SJSA1 (cell line): ENCODE results near the gene IMPDH1. TPM values are rescaled to one million over a fixed set of nuclear protein-coding genes. Genes with fewer than 3 reads are reported as not detected.
"Not testable (repeated sequence)": the region's sequence is repeated elsewhere in the genome, so short reads cannot be mapped to it uniquely, and the experiment has no call there.

Experiments used
- DNase-seq, 2 experiments: peaks; one replicate each; pipeline ENCODE4 v3.0.0-alpha.2; 2015 to 2020; ENCODE audit warnings: low spot score in 2 of 2, low read depth in 1 of 2
- H3K27ac ChIP-seq: fragments of 250-450 bp; sonication (Bioruptor Pico); 2 replicates; pipeline ENCODE4 v1.5.1; 2020; ENCODE audit warnings: mild to moderate bottlenecking, moderate library complexity
- H3K27me3 ChIP-seq: fragments of 250-450 bp; sonication (Bioruptor Pico); replicated peaks from 2 replicates; pipeline ENCODE4 v1.5.1; 2020; ENCODE audit warnings: mild to moderate bottlenecking, moderate library complexity
- H3K36me3 ChIP-seq: fragments of 250-450 bp; sonication (Bioruptor Pico); 2 replicates; pipeline ENCODE4 v1.5.1; 2020; ENCODE audit warnings: mild to moderate bottlenecking
- H3K4me1 ChIP-seq: fragments of 250-450 bp; sonication (Bioruptor Pico); replicated peaks from 2 replicates; pipeline ENCODE4 v1.6.1; 2021; ENCODE audit warnings: mild to moderate bottlenecking
- H3K4me3 ChIP-seq: fragments of 250-450 bp; sonication (Bioruptor Pico); 2 replicates; pipeline ENCODE4 v1.5.1; 2020; ENCODE audit warnings: mild to moderate bottlenecking
- H3K9me3 ChIP-seq: fragments of 250-450 bp; sonication (Bioruptor Pico); replicated peaks from 2 replicates; pipeline ENCODE4 v1.5.1; 2020; ENCODE audit warnings: mild to moderate bottlenecking
- total RNA-seq: library from RNA; depleted of rRNA; stranded (reverse); fragments of >200 nt; shearing (Covaris generic); gene quantifications from 2 replicates; pipeline ENCODE4 v1.2.3, GENCODE V29; 2014; rRNA removed

IMPDH1 gene
- 53.6 and 54.0 TPM in 2 replicates for total RNA-seq

- Histone ChIP-seq H3K4me1 (peaks cover 19% of the 10 kb centered on the region), H3K36me3 (peaks cover 4% of the 10 kb centered on the region; the same call in 1 of the 2 replicates), H3K27me3 (no peaks in the 10 kb centered on the region; the same call in none of the 2 replicates), H3K9me3 (no peaks in the 10 kb centered on the region), H3K27ac (no peak within 1 kb of the TSS), H3K4me3 (peak within 1 kb of the TSS; percentile 57)
- peak; percentile 87 to 92 for DNase-seq
Measured at GRCh38 chr7:128409596-128410450, at the start of gene IMPDH1. TSS of gene IMPDH1 (minus strand) at chr7:128409982. CDS start at chr7:128409901, 81 bp downstream.

- no peaks in the 10 kb centered on the region for H3K9me3 ChIP-seq
- no peaks in the 10 kb centered on the region for H3K27me3 ChIP-seq
- no peak overlapping the region for H3K4me3 ChIP-seq
- peaks cover 10% of the 10 kb centered on the region; the same call in 1 of the 2 replicates for H3K36me3 ChIP-seq
- DNase-seq = peak; percentile 51 to 58
- H3K4me1 ChIP-seq = peaks cover 18% of the 10 kb centered on the region
- H3K27ac ChIP-seq = no peak overlapping the region
Measured at GRCh38 chr7:128459394-128459878, 49.7 kb upstream of the IMPDH1 start.

GRCh38 chr7:128458956-128459355 lies 49.2 kb upstream of the IMPDH1 start:
- Histone ChIP-seq H3K27ac (no peak overlapping the region), H3K4me1 (peaks cover 22% of the 10 kb centered on the region), H3K4me3 (no peak overlapping the region), H3K27me3 (no peaks in the 10 kb centered on the region), H3K36me3 (peaks cover 10% of the 10 kb centered on the region; the same call in 1 of the 2 replicates), H3K9me3 (no peaks in the 10 kb centered on the region)
- no peak for DNase-seq

- not testable (repeated sequence) for DNase-seq, H3K9me3 ChIP-seq, H3K27ac ChIP-seq, H3K27me3 ChIP-seq, H3K4me3 ChIP-seq, H3K36me3 ChIP-seq
- peaks cover 22% of the 10 kb centered on the region for H3K4me1 ChIP-seq
Measured at GRCh38 chr7:128457385-128457784, 47.6 kb upstream of the IMPDH1 start.

GRCh38 chr7:128456255-128456725 lies 46.5 kb upstream of the IMPDH1 start:
- Histone ChIP-seq H3K4me1 (peaks cover 22% of the 10 kb centered on the region), H3K36me3 (peaks cover 10% of the 10 kb centered on the region; the same call in 1 of the 2 replicates), H3K9me3 (no peaks in the 10 kb centered on the region), H3K27ac (peak overlapping the region; percentile 12; the same call in 1 of the 2 replicates), H3K4me3 (peak overlapping the region; percentile 65), H3K27me3 (no peaks in the 10 kb centered on the region)
- DNase-seq = peak in 1 of 2 experiments; percentile 14

GRCh38 chr7:128455543-128456254 lies 45.9 kb upstream of the IMPDH1 start, which contains the start of gene HILPDA:
TSS of gene HILPDA (plus strand) at chr7:128455878. CDS start at chr7:128457269, 1,391 bp downstream.
- no peaks in the 10 kb centered on the region for H3K27me3 ChIP-seq
- no peaks in the 10 kb centered on the region for H3K9me3 ChIP-seq
- peaks cover 10% of the 10 kb centered on the region; the same call in 1 of the 2 replicates for H3K36me3 ChIP-seq
- H3K27ac ChIP-seq = peak within 1 kb of the TSS; percentile 65
- peak; percentile 95 for DNase-seq
- peak within 1 kb of the TSS; percentile 65 for H3K4me3 ChIP-seq
- peaks cover 22% of the 10 kb centered on the region for H3K4me1 ChIP-seq

- Histone ChIP-seq H3K4me3 (peak overlapping the region; percentile 65), H3K27ac (peak overlapping the region; percentile 65), H3K9me3 (no peaks in the 10 kb centered on the region), H3K4me1 (peaks cover 22% of the 10 kb centered on the region), H3K36me3 (peaks cover 10% of the 10 kb centered on the region; the same call in 1 of the 2 replicates), H3K27me3 (no peaks in the 10 kb centered on the region)
- no peak for DNase-seq
Measured at GRCh38 chr7:128454808-128455542, 45.2 kb upstream of the IMPDH1 start.

- DNase-seq = no peak
- H3K9me3 ChIP-seq = no peaks in the 10 kb centered on the region
- H3K27ac ChIP-seq = no peak overlapping the region
- H3K27me3 ChIP-seq = no peaks in the 10 kb centered on the region
- H3K36me3 ChIP-seq = peaks cover 10% of the 10 kb centered on the region; the same call in 1 of the 2 replicates
- H3K4me3 ChIP-seq = no peak overlapping the region
- peaks cover 22% of the 10 kb centered on the region for H3K4me1 ChIP-seq
Measured at GRCh38 chr7:128453836-128454804, 44.3 kb upstream of the IMPDH1 start.

GRCh38 chr7:128452552-128452951 lies 42.8 kb upstream of the IMPDH1 start:
- no peak overlapping the region for H3K27ac ChIP-seq
- no peak for DNase-seq

GRCh38 chr7:128450913-128451312 lies 41.1 kb upstream of the IMPDH1 start:
- peaks cover 14% of the 10 kb centered on the region for H3K4me1 ChIP-seq
- H3K27me3 ChIP-seq = no peaks in the 10 kb centered on the region
- H3K9me3 ChIP-seq = no peaks in the 10 kb centered on the region
- DNase-seq = no peak
- no peak overlapping the region for H3K4me3 ChIP-seq
- no peaks in the 10 kb centered on the region; the same call in 1 of the 2 replicates for H3K36me3 ChIP-seq
- H3K27ac ChIP-seq = no peak overlapping the region

More at GRCh38 chr7:128452552-128452951, 42.8 kb upstream of the IMPDH1 start:
- peaks cover 19% of the 10 kb centered on the region for H3K4me1 ChIP-seq
- H3K4me3 ChIP-seq = no peak overlapping the region
- H3K27me3 ChIP-seq = no peaks in the 10 kb centered on the region
- no peaks in the 10 kb centered on the region for H3K9me3 ChIP-seq
- peaks cover 8% of the 10 kb centered on the region; the same call in 1 of the 2 replicates for H3K36me3 ChIP-seq

- Histone ChIP-seq H3K4me1 (peaks cover 14% of the 10 kb centered on the region), H3K9me3 (no peaks in the 10 kb centered on the region), H3K27ac (no peak overlapping the region), H3K36me3 (no peaks in the 10 kb centered on the region), H3K27me3 (no peaks in the 10 kb centered on the region), H3K4me3 (no peak overlapping the region)
- no peak for DNase-seq
Measured at GRCh38 chr7:128450409-128450808, 40.6 kb upstream of the IMPDH1 start.

GRCh38 chr7:128448751-128449302 lies 39.0 kb upstream of the IMPDH1 start:
- Histone ChIP-seq H3K4me1 (no peaks in the 10 kb centered on the region), H3K9me3 (no peaks in the 10 kb centered on the region), H3K4me3 (no peak overlapping the region), H3K27me3 (no peaks in the 10 kb centered on the region), H3K27ac (no peak overlapping the region), H3K36me3 (no peaks in the 10 kb centered on the region)
- no peak for DNase-seq
